Measurements from ENCODE around the gene PKIG. TPM values are rescaled to one million over a fixed set of nuclear protein-coding genes. Genes with fewer than 3 reads are reported as not detected.

PKIG gene
- total and polyA plus RNA-seq, 9 of the 15 experiments (the other 6 are each of a cell fraction or from before 2014, with no cell fraction given) = 0.13 to 7.0 (median 4.7) TPM

GRCh38 chr20:44587035-44587980 lies 4.9 kb downstream of the PKIG start:
- no peaks in the 10 kb centered on the region for H3K9me3 ChIP-seq (replicated peaks; ENCODE audit: control insufficient read depth, insufficient read depth, low read depth, low read length)
- H2AFZ ChIP-seq (ENCODE audit: low read depth, low read length) = no peak overlapping the region
- peaks cover 0 to 11% of the 10 kb centered on the region in 2 experiments; a peak in 2 of 5 replicates for H3K27me3 ChIP-seq (ENCODE audit: control insufficient read depth in 2 of 2, insufficient read depth in 2 of 2, low read length in 2 of 2)
- peaks cover 5 to 11% of the 10 kb centered on the region in 2 experiments for H3K4me1 ChIP-seq (replicated peaks in 1 of 2; ENCODE audit: control insufficient read depth in 2 of 2, insufficient read depth in 2 of 2, low read length in 2 of 2)
- WGBS (ENCODE audit: insufficient coverage, low coverage, missing lambda C conversion rate) = 15% methylated on average over 10 of the region's 10 CpGs
- no peak overlapping the region for H3K27ac ChIP-seq (ENCODE audit: extremely low read depth, low read depth, low read length)
- ChIA-PET CTCF (ENCODE audit: low intra/inter-chr PET ratio) (interaction anchor here (0.6 kb wide), 1 partner anchor 60 kb away, joined by 3 read pairs; no protein-coding TSS in a partner anchor), POLR2A (interaction anchor here (0.8 to 3.5 kb wide), 3 partner anchors 7 to 20 kb away, joined by 3 to 13 read pairs (median 5); no protein-coding TSS in a partner anchor)
- intact Hi-C loops (cut with micrococcal nuclease) = no loop called here
- H3K4me3 ChIP-seq = no peak overlapping the region
- ATAC-seq (no peak), FAIRE-seq (no peak), DNase-seq (ENCODE audit: extremely low read depth in 1 of 4, low spot score in 3 of 4) (no peak)
- BruUV-seq (replicated peaks) = no TSS peak
- H3K4me2 ChIP-seq (ENCODE audit: insufficient read depth, low read length) = no peak overlapping the region
- H4K20me1 ChIP-seq (replicated peaks; ENCODE audit: control insufficient read depth, insufficient read depth, low read length) = no peaks in the 10 kb centered on the region
- H3K9ac ChIP-seq (ENCODE audit: insufficient read depth in 1 of 2, low read depth in 2 of 2, low read length in 2 of 2) = no peak overlapping the region
- no peaks in the 10 kb centered on the region for H3K36me3 ChIP-seq (ENCODE audit: control insufficient read depth, insufficient read depth, low read length)
- in situ Hi-C loops (cut with MboI) = no loop called here
- TF ChIP-seq SAFB (IDR thresholded peaks at IDR 0.05; ENCODE audit: borderline replicate concordance, low read depth, low read length) = no peak
- no peak for TF ChIP-seq ARID2 (IDR thresholded peaks at IDR 0.05)
- no peak for TF ChIP-seq ZNF583 (CRISPR knock-in tag; IDR thresholded peaks at IDR 0.05)
- TF ChIP-seq PKNOX1 (IDR thresholded peaks at IDR 0.05) = no peak
- no peak for TF ChIP-seq ZNF407 (IDR thresholded peaks at IDR 0.05; ENCODE audit: low read depth)
- no peak for TF ChIP-seq IFI16 (CRISPR knock-in tag; IDR thresholded peaks at IDR 0.05)
- no peak for TF ChIP-seq HNRNPL (IDR thresholded peaks at IDR 0.05; ENCODE audit: low read depth, low read length)
- no peaks in the 10 kb centered on the region for H3K9me1 ChIP-seq (ENCODE audit: control insufficient read depth, insufficient read depth, low read length)
- H3K79me2 ChIP-seq (ENCODE audit: control insufficient read depth, insufficient read depth, low read length) = no peaks in the 10 kb centered on the region

Data from K562 (cell line).